Gastrocnemius medialis (tissue), 4 donors: ENCODE measurements around the gene DHRS7B. TPM values are rescaled to one million over a fixed set of nuclear protein-coding genes. Genes with fewer than 3 reads are reported as not detected.

ENCODE experiments used
- ATAC-seq, 2 donors: fragments of 150-250 bp; one replicate each; pipeline ENCODE4 v1.9.1; 2016
- DNase-seq, 2 donors: peaks; one replicate each; pipeline ENCODE4 v3.0.0-alpha.2; 2019
- H3K27ac ChIP-seq, 4 donors: fragments of 200-600 bp; sonication (generic); 1 replicate in 1 of 4; 2 replicates in 3 of 4; pipeline ENCODE4 v1.5.1; 2016 to 2018; ENCODE audit warnings: mild to moderate bottlenecking in 2 of 4, moderate library complexity in 1 of 4
- H3K27me3 ChIP-seq, 3 donors: fragments of 200-600 bp; sonication (generic) in 2 of 3; 1 replicate in 1 of 3; 2 replicates in 2 of 3; pipeline versions ENCODE4 v1.5.1 to v1.6.0; 2016 to 2019; ENCODE audit warnings: mild to moderate bottlenecking in 1 of 3, moderate library complexity in 1 of 3
- H3K36me3 ChIP-seq, 2 donors: fragments of 200-600 bp; sonication (generic) in 1 of 2; one replicate each; pipeline ENCODE4 v1.5.1; 2017 to 2018
- H3K4me1 ChIP-seq, 2 donors: fragments of 200-600 bp; sonication (generic) in 1 of 2; one replicate each; pipeline ENCODE4 v1.5.1; 2016 to 2017; ENCODE audit warnings: mild to moderate bottlenecking in 2 of 2
- H3K4me3 ChIP-seq, 4 donors: fragments of 200-600 bp; sonication (generic) in 3 of 4; 1 replicate in 1 of 4; 2 replicates in 3 of 4; pipeline ENCODE4 v1.5.1; 2016 to 2019; ENCODE audit warnings: mild to moderate bottlenecking in 2 of 4
- H3K9me3 ChIP-seq, 3 donors: fragments of 200-600 bp; sonication (generic) in 2 of 3; 1 replicate in 1 of 3; 2 replicates in 2 of 3; pipeline ENCODE4 v1.5.1; 2016 to 2019
- CTCF ChIP-seq, 5 experiments: fragments of 450-650 bp in 3 of 5; fragments of 200-600 bp in 2 of 5; sonication (generic) in 2 of 5; IDR thresholded peaks in 4 of 5; conservative IDR thresholded peaks in 1 of 5; 1 replicate in 4 of 5; 2 replicates in 1 of 5; pipeline ENCODE4 v1.5.1; 2016 to 2019; ENCODE audit warnings: antibody characterized with exemption in 5 of 5, mild to moderate bottlenecking in 3 of 5, moderate library complexity in 3 of 5
- POLR2A ChIP-seq, 2 donors: fragments of 450-650 bp; IDR thresholded peaks; one replicate each; pipeline ENCODE4 v1.6.1; 2017; ENCODE audit warnings: antibody characterized with exemption in 2 of 2, mild to moderate bottlenecking in 2 of 2, moderate library complexity in 2 of 2
- in situ Hi-C, 4 donors: fragments of 200-750 bp; cut with MboI; loops; one replicate each; pipeline versions ENCODE4 v1.15.0 to v1.8.0; 2017; ENCODE audit warnings: low sequenced_read_pairs in 4 of 4
- intact Hi-C: fragments of 100-400 bp; cut with DNase I; formaldehyde crosslinking; loops from one replicate; pipeline ENCODE4 v1.15.1; 2023; ENCODE audit warnings: low total_unique reads
- total RNA-seq, 4 donors: library from RNA; depleted of rRNA; stranded (reverse); fragments of >200 nt; gene quantifications; one replicate each; pipeline versions ENCODE4 v1.1.0 to v1.2.3, GENCODE V29; 2016

DHRS7B gene
- total RNA-seq, 4 donors from 2014 or later: 35.7 to 73.2 (median 43.2) TPM

GRCh38 chr17:21235921-21236320 is 109.2 kb downstream of the DHRS7B start:
- intact Hi-C loops: no loop called here
- DNase-seq (no peak), ATAC-seq (no peak)
- Histone ChIP-seq H3K9me3 (no peaks in the 10 kb centered on the region), H3K27ac (no peak overlapping the region), H3K27me3 (no peaks in the 10 kb centered on the region), H3K36me3 (no peaks in the 10 kb centered on the region), H3K4me1 (peaks cover 0 to 12% of the 10 kb centered on the region in 2 donors), H3K4me3 (no peak overlapping the region)
- TF ChIP-seq CTCF (IDR thresholded peaks at IDR 0.05 in 4 of 5, conservative IDR thresholded peaks at IDR 0.05 in 1 of 5) (no peak), POLR2A (IDR thresholded peaks at IDR 0.05) (no peak)
- in situ Hi-C loops: loop anchor here in 1 of 4 donors (25.0 kb wide), 1 partner anchor 99 kb away; the partner anchor contains the start of gene DHRS7B

- H3K36me3 ChIP-seq: no peaks in the 10 kb centered on the region
- intact Hi-C loops: no loop called here
- no peaks in the 10 kb centered on the region for H3K27me3 ChIP-seq
- peaks cover 33 to 47% of the 10 kb centered on the region in 2 donors for H3K4me1 ChIP-seq
- in situ Hi-C loops: loop anchor here in 1 of 4 donors (25.0 kb wide), 1 partner anchor 103 kb away; the partner anchor contains the start of gene DHRS7B
- no peak for DNase-seq
- TF ChIP-seq CTCF (IDR thresholded peaks at IDR 0.05 in 4 of 5, conservative IDR thresholded peaks at IDR 0.05 in 1 of 5): peak; percentile 16 to 58 (median 46)
- TF ChIP-seq POLR2A (IDR thresholded peaks at IDR 0.05): no peak
- H3K4me3 ChIP-seq: no peak overlapping the region
- peak overlapping the region; percentile 89 to 95 (median 92) for H3K27ac ChIP-seq
- H3K9me3 ChIP-seq: no peaks in the 10 kb centered on the region
- peak in 1 of 2 donors; percentile 20 for ATAC-seq
Observed at GRCh38 chr17:21239680-21240368, 113.1 kb downstream of the DHRS7B start.

GRCh38 chr17:21240369-21241055 is 113.7 kb downstream of the DHRS7B start:
- no peak for TF ChIP-seq POLR2A (IDR thresholded peaks at IDR 0.05)
- TF ChIP-seq CTCF (IDR thresholded peaks at IDR 0.05 in 4 of 5, conservative IDR thresholded peaks at IDR 0.05 in 1 of 5): no peak
- ATAC-seq: no peak
- intact Hi-C loops: no loop called here
- Histone ChIP-seq H3K27me3 (no peaks in the 10 kb centered on the region), H3K4me3 (no peak overlapping the region), H3K9me3 (no peaks in the 10 kb centered on the region), H3K36me3 (no peaks in the 10 kb centered on the region), H3K4me1 (peaks cover 40 to 52% of the 10 kb centered on the region in 2 donors), H3K27ac (peak overlapping the region; percentile 89 to 95 (median 92))
- in situ Hi-C loops: loop anchor here in 1 of 4 donors (25.0 kb wide), 1 partner anchor 103 kb away; the partner anchor contains the start of gene DHRS7B
- DNase-seq: no peak

Other genes starting within 250 kb of the DHRS7B start
- gene USP22, start 84.0 kb upstream of the DHRS7B start, total RNA-seq: 100 to 1,000 TPM; 120 to 258 (median 143) TPM
- 100 to 1,000 TPM in 2 of 4 donors, 10 to 100 TPM in 2; 70.6 to 131 (median 90.9) TPM for gene TMEM11, start 87.2 kb downstream of the DHRS7B start, total RNA-seq
- 10 to 100 TPM; 10.1 to 21.2 (median 15.5) TPM for gene NATD1, start 126.4 kb downstream of the DHRS7B start, total RNA-seq
- gene MAP2K3, start 157.7 kb downstream of the DHRS7B start, total RNA-seq: 100 to 1,000 TPM in 1 of 4 donors, 10 to 100 TPM in 3; 15.7 to 170 (median 63.8) TPM
- gene KCNJ12, start 249.4 kb downstream of the DHRS7B start, total RNA-seq: 10 to 100 TPM; 18.2 to 35.7 (median 29.2) TPM